HFFc6 (cell line): ENCODE measurements around the gene EPC2. TPM values are rescaled to one million over a fixed set of nuclear protein-coding genes. Genes with fewer than 3 reads are reported as not detected.
A peak's percentile ranks its signal among the peaks of the same experiment; 100 is the strongest.

Source experiments
- DNase-seq: peaks from one replicate; pipeline ENCODE4 v3.0.0-alpha.2; 2018
- H3K27ac Mint-ChIP-seq: 2 replicates; pipeline ENCODE4 v1.8.0; 2020; ENCODE audit warnings: mild to moderate bottlenecking, mixed read lengths
- H3K27me3 Mint-ChIP-seq: 2 replicates; pipeline ENCODE4 v1.8.0; 2021; ENCODE audit warnings: mild to moderate bottlenecking, moderate library complexity, mixed read lengths; ENCODE audit not compliant: insufficient read depth
- H3K36me3 Mint-ChIP-seq: 2 replicates; pipeline ENCODE4 v1.8.0; 2021; ENCODE audit warnings: low read depth, mixed read lengths
- H3K4me1 Mint-ChIP-seq: 2 replicates; pipeline ENCODE4 v1.8.0; 2020; ENCODE audit warnings: low read depth, mixed read lengths
- H3K4me3 Mint-ChIP-seq: 2 replicates; pipeline ENCODE4 v1.8.0; 2020; ENCODE audit warnings: mild to moderate bottlenecking, moderate library complexity, mixed read lengths
- H3K9me3 Mint-ChIP-seq: 2 replicates; pipeline ENCODE4 v1.8.0; 2020; ENCODE audit warnings: mild to moderate bottlenecking, mixed read lengths
- total RNA-seq, 6 experiments: library from RNA; stranded (reverse); fragmentation: NEBNext Ultra II Directional; extraction: Animal tissue kit (Norgen Biotek cat#: 25700); gene quantifications; 2 replicates in 1 of 6; 3 replicates in 5 of 6; pipeline ENCODE4 v1.2.3, GENCODE V29; 2021
- TF ChIP-seq, protein P1 (sequence below): fragments of 200-600 bp; sonication (generic); IDR thresholded peaks from 2 replicates; pipeline ENCODE4 v1.5.0; 2021; ENCODE audit warnings: antibody characterized with exemption, mild to moderate bottlenecking

The EPC2 gene
- total RNA-seq, 6 experiments from 2014 or later, result 16.6 to 21.3 (median 19.2) TPM

DNA sequence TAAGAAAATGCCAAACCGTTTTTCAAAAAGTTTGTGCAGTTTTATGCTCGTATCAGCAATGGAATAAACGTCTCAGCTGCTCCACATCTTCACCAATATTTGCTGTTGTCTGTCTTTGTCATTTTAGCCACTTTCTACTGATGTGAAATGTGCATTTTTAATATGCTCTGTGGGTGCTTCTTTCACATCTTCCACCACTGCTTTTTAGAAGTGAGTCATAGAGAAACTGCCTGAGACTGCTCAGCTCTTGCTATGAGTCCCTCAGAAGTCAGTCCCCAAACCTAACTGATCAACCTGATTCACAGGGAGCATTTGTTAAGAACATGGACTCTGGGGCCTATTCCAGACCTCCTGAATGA is 41.0 kb upstream of the EPC2 start:
- no peaks in the 10 kb centered on the region for H3K36me3 Mint-ChIP-seq
- no peaks in the 10 kb centered on the region for H3K4me1 Mint-ChIP-seq
- H3K27me3 Mint-ChIP-seq, result peaks cover 31% of the 10 kb centered on the region
- DNase-seq, result no peak
- no peak overlapping the region for H3K4me3 Mint-ChIP-seq
- TF ChIP-seq, protein P1, sequence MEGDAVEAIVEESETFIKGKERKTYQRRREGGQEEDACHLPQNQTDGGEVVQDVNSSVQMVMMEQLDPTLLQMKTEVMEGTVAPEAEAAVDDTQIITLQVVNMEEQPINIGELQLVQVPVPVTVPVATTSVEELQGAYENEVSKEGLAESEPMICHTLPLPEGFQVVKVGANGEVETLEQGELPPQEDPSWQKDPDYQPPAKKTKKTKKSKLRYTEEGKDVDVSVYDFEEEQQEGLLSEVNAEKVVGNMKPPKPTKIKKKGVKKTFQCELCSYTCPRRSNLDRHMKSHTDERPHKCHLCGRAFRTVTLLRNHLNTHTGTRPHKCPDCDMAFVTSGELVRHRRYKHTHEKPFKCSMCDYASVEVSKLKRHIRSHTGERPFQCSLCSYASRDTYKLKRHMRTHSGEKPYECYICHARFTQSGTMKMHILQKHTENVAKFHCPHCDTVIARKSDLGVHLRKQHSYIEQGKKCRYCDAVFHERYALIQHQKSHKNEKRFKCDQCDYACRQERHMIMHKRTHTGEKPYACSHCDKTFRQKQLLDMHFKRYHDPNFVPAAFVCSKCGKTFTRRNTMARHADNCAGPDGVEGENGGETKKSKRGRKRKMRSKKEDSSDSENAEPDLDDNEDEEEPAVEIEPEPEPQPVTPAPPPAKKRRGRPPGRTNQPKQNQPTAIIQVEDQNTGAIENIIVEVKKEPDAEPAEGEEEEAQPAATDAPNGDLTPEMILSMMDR, result no peak
- H3K9me3 Mint-ChIP-seq, result peaks cover 9% of the 10 kb centered on the region; the same call in 1 of the 2 replicates
- H3K27ac Mint-ChIP-seq, result no peak overlapping the region

DNA sequence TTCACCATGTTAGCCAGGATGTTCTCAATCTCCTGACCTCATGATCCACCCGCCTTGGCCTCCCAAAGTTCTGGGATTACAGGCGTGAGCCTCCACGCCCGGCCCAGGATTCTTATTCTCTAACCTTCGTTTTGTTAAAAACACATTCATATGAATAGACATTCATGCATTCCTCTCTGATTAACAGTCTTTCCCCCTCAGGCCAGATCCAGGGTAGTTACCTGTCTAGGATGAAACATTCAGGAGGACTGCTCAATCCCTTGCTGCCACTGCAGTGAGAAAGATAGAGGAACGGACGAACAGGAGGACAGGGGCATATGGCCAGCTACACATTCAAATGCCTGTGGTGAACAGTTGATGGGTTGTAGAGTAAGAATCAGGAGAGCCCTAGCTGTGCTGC is 39.6 kb upstream of the EPC2 start:
- TF ChIP-seq, protein P1, result no peak
- Mint-ChIP-seq H3K4me3 (no peak overlapping the region), H3K9me3 (peaks cover 9% of the 10 kb centered on the region; the same call in 1 of the 2 replicates), H3K27me3 (peaks cover 25% of the 10 kb centered on the region), H3K27ac (no peak overlapping the region), H3K4me1 (no peaks in the 10 kb centered on the region), H3K36me3 (no peaks in the 10 kb centered on the region)
- no peak for DNase-seq

DNA sequence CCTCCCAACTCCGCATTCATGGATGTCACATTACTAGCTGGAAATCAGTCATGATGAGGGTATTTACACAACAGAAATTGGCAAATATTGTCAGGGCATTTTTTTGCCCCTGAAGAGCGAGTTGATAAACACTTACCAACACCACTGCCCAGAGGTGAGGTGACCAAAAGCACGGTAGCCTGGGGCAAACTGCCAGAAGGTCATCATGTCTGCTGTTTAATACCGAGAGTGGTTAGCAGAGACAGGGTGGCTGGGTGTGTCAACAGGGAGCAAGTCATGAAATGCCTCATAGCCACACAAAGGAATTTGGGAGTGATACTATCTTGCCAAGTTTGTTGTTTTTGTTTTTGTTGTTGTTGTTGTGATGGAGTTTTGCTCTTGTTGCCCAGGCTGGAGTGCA is 37.0 kb upstream of the EPC2 start:
- H3K36me3 Mint-ChIP-seq, result no peaks in the 10 kb centered on the region
- H3K9me3 Mint-ChIP-seq, result no peaks in the 10 kb centered on the region; the same call in 1 of the 2 replicates
- H3K27me3 Mint-ChIP-seq, result peaks cover 13% of the 10 kb centered on the region
- no peaks in the 10 kb centered on the region for H3K4me1 Mint-ChIP-seq
- H3K4me3 Mint-ChIP-seq, result no peak overlapping the region
- no peak overlapping the region for H3K27ac Mint-ChIP-seq
- TF ChIP-seq, protein P1, result no peak
- DNase-seq, result no peak

DNA sequence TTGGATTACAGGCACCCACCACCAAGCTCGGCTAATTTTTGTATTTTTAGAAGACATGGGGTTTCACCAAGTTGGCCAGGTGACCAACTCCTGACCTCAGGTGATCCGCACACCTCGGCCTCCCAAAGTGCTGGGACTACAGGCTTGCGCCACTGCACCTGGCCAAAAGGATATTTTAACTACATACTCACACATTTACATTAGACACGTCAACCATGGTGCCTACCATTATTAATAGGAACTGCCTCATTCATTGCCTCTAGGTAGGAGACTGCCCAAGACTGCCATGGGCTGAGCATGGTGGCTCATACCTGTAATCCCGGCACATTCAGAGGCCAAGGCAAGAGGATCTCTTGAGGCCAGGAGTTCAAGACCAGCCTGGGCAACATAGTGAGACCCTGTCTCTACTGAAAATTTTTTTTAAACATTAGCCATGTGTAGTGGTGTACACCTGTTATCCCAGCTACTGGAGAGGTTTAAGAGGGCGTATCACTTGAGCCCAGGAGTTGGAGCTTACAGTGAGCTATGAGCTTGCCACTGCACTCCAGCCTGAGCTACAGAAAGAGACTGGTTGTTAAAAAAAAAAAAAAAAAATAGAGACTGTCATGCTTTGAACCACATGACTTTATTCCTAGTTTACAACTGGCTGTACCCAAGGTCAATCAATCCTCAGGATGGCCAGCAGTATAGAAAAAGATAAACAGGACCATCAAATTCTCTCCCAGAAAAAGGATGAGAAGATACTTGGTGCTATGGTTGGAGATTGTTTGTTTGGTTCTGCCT is 31.1 kb upstream of the EPC2 start:
- no peak overlapping the region for H3K4me3 Mint-ChIP-seq
- no peak overlapping the region for H3K27ac Mint-ChIP-seq
- H3K4me1 Mint-ChIP-seq, result peaks cover 19% of the 10 kb centered on the region
- H3K36me3 Mint-ChIP-seq, result no peaks in the 10 kb centered on the region
- TF ChIP-seq, protein P1, result no peak
- H3K9me3 Mint-ChIP-seq, result no peaks in the 10 kb centered on the region
- H3K27me3 Mint-ChIP-seq, result peaks cover under 1% of the 10 kb centered on the region; the same call in 1 of the 2 replicates
- no peak for DNase-seq

DNA sequence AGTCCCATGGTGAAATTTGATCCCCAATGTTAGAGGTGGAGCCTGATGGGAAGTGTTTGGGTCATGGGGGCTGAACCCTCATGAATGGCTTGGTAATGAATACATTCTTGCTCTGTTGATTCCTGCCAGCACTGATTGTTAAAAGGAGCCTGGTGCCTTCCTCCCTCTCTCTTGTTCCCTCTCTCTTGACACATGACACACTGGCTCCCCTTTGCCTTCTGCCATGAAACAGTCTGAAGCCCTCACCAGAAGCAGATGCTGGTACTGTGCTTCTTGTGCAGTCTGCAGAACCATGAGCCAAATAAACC is 30.6 kb upstream of the EPC2 start:
- H3K27ac Mint-ChIP-seq, result peak overlapping the region; percentile 59; the same call in 1 of the 2 replicates
- peaks cover 19% of the 10 kb centered on the region for H3K4me1 Mint-ChIP-seq
- H3K4me3 Mint-ChIP-seq, result peak overlapping the region; percentile 25; the same call in 1 of the 2 replicates
- no peaks in the 10 kb centered on the region for H3K9me3 Mint-ChIP-seq
- no peaks in the 10 kb centered on the region; the same call in 1 of the 2 replicates for H3K27me3 Mint-ChIP-seq
- H3K36me3 Mint-ChIP-seq, result no peaks in the 10 kb centered on the region
- DNase-seq, result no peak
- TF ChIP-seq, protein P1, result no peak
